ENCODE measurements around the gene FGF6.
A peak's percentile ranks its signal among the peaks of the same experiment; 100 is the strongest.

The FGF6 gene

DNA sequence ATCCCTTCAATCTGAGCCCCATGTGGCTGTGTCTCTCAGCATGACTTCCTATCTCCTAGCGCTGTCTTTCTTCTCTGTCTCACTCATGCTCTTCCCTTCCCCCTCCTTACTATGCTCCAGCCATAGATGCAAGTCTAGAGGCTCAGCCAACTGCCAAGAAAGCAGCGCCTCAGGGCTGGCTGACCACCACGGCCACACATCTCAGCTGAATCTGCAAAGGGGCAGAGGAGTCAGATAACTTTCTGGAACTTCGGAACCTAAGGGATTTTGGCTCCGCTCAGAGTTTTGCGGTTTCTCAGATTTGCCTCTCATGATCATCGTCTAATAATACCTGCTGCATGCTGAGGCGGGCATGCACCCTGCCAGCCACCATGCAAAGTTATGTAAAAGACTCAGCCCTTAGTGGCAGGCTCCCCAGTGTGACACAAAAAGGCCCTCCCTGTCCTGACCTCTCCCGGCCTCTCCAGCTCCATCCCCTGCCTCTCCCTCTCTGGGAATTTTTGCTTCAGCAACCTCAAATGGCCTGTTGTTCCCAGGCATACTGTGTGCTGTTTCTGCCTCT lies 5.0 kb upstream of the FGF6 start:
- Histone ChIP-seq H3K4ac (ENCODE audit: low read depth, low read length) (no peak overlapping the region), H3K79me2 (ENCODE audit: control insufficient read depth, insufficient read depth, low read length) (no peaks in the 10 kb centered on the region), H4K8ac (ENCODE audit: low read depth, low read length) (no peak overlapping the region), H3K27me3 (ENCODE audit: insufficient read depth, low read length, poor library complexity) (no peaks in the 10 kb centered on the region), H3K18ac (ENCODE audit: low read length) (peak overlapping the region; percentile 35), H2AK5ac (ENCODE audit: low read length) (no peak overlapping the region), H2BK15ac (replicated peaks; ENCODE audit: low read depth) (no peak overlapping the region), H3K36me3 (ENCODE audit: control insufficient read depth, insufficient read depth, low read length) (no peaks in the 10 kb centered on the region), H2BK120ac (ENCODE audit: low read depth, low read length) (peak overlapping the region; percentile 31), H3K79me1 (ENCODE audit: low read length) (no peaks in the 10 kb centered on the region), H3K4me3 (ENCODE audit: low read length) (no peak overlapping the region), H3K4me2 (ENCODE audit: low read length) (peak overlapping the region; percentile 23), H2BK5ac (ENCODE audit: low read length) (no peak overlapping the region), H3K9ac (ENCODE audit: low read length) (peak overlapping the region; percentile 2), H3K56ac (ENCODE audit: low read length) (peak overlapping the region; percentile 70), H3K27ac (ENCODE audit: low read depth, low read length) (peak overlapping the region; percentile 87), H3K23ac (ENCODE audit: low read length) (no peak overlapping the region), H4K5ac (ENCODE audit: low read length) (no peak overlapping the region), H3K4me1 (ENCODE audit: control insufficient read depth, low read depth, low read length) (peaks cover 13% of the 10 kb centered on the region)
- no CpG with 5 or more reads among the region's 9 CpGs for WGBS (ENCODE audit: extremely low coverage, insufficient coverage, low lambda C conversion rate)
- peak; percentile 73 for DNase-seq

DNA sequence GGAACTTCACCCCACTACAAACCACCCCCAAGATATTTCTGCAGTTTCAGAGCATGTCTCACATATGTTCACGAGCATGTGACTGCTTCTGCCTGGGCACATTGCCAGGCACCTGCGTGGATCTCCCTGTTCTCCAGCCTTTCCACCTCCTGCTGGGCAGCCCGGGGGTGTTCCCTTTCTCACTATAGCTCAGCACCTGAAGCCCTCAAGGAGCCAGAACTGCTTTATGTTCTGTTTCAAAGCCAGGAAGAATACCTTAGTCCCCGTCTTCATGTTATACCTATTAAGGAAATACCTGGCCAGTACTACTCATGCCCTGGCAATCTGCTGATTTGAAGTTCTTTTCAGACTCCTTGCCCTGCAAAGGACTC lies 4.2 kb upstream of the FGF6 start:
- DNase-seq, result no peak
- H3K4me2 ChIP-seq (ENCODE audit: low read length), result no peak overlapping the region
- peak overlapping the region; percentile 5 for H2BK120ac ChIP-seq (ENCODE audit: low read depth, low read length)
- H3K27me3 ChIP-seq (ENCODE audit: insufficient read depth, low read length, poor library complexity), result no peaks in the 10 kb centered on the region
- H4K8ac ChIP-seq (ENCODE audit: low read depth, low read length), result no peak overlapping the region
- H2BK5ac ChIP-seq (ENCODE audit: low read length), result no peak overlapping the region
- no peaks in the 10 kb centered on the region for H3K79me1 ChIP-seq (ENCODE audit: low read length)
- WGBS (ENCODE audit: extremely low coverage, insufficient coverage, low lambda C conversion rate), result no CpG with 5 or more reads among the region's 4 CpGs
- H3K23ac ChIP-seq (ENCODE audit: low read length), result no peak overlapping the region
- no peak overlapping the region for H3K9ac ChIP-seq (ENCODE audit: low read length)
- no peak overlapping the region for H3K4me3 ChIP-seq (ENCODE audit: low read length)
- H3K4me1 ChIP-seq (ENCODE audit: control insufficient read depth, low read depth, low read length), result peaks cover 13% of the 10 kb centered on the region
- H3K4ac ChIP-seq (ENCODE audit: low read depth, low read length), result no peak overlapping the region
- H3K18ac ChIP-seq (ENCODE audit: low read length), result peak overlapping the region; percentile 85
- H3K56ac ChIP-seq (ENCODE audit: low read length), result peak overlapping the region; percentile 70
- no peak overlapping the region for H2BK15ac ChIP-seq (replicated peaks; ENCODE audit: low read depth)
- no peak overlapping the region for H4K5ac ChIP-seq (ENCODE audit: low read length)
- H2AK5ac ChIP-seq (ENCODE audit: low read length), result peak overlapping the region; percentile 61
- H3K27ac ChIP-seq (ENCODE audit: low read depth, low read length), result peak overlapping the region; percentile 87
- H3K36me3 ChIP-seq (ENCODE audit: control insufficient read depth, insufficient read depth, low read length), result no peaks in the 10 kb centered on the region
- H3K79me2 ChIP-seq (ENCODE audit: control insufficient read depth, insufficient read depth, low read length), result no peaks in the 10 kb centered on the region

DNA sequence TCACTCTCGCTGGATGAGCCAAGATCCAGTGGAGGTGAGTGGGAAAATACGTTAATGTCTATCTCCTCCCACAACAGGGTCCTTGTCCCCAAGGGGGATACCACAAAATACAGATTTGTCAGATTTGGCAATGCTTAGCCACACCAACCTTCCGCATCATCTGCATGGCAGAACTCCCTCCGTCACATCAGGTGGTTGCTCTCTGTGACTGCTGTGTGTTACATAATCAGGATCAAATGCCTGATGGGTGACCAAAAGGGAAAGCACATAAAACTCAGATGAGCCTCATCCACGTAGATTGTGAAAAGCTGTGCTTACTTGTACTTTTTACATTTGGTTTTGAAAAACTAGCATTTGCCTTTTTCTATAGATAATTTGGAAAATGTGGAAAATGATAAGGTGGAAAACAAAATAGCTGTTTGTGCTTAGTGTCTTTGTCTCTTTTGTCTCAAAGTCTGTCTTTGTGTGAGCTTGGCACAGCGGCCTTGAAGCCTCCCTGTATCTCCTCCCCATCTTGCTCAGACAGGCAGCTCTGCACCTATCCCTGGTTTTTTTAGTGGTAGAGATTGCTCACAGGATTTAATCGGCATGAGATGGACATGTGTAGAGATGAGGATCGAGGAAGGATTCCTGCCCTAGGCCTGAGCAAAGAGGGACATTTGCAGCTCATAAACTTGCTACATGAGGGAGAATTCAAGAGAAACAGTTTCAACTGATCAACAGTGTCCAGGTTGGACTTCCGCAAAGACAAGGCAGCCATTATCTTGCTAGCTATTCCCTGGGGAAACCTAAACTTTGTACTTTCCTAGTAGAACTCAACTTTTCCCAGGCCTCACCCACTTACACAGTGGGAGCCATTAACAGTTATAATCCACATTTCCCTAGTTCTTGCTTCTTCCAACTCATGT lies 3.6 kb upstream of the FGF6 start:
- Histone ChIP-seq H4K5ac (ENCODE audit: low read length) (no peak overlapping the region), H3K18ac (ENCODE audit: low read length) (no peak overlapping the region), H3K4ac (ENCODE audit: low read depth, low read length) (no peak overlapping the region), H2BK5ac (ENCODE audit: low read length) (no peak overlapping the region), H3K27ac (ENCODE audit: low read depth, low read length) (peak overlapping the region; percentile 87), H2BK120ac (ENCODE audit: low read depth, low read length) (peak overlapping the region; percentile 5), H3K79me2 (ENCODE audit: control insufficient read depth, insufficient read depth, low read length) (no peaks in the 10 kb centered on the region), H3K9ac (ENCODE audit: low read length) (no peak overlapping the region), H3K23ac (ENCODE audit: low read length) (no peak overlapping the region), H3K4me3 (ENCODE audit: low read length) (no peak overlapping the region), H3K79me1 (ENCODE audit: low read length) (no peaks in the 10 kb centered on the region), H3K4me2 (ENCODE audit: low read length) (no peak overlapping the region), H2AK5ac (ENCODE audit: low read length) (peak overlapping the region; percentile 60), H3K36me3 (ENCODE audit: control insufficient read depth, insufficient read depth, low read length) (no peaks in the 10 kb centered on the region), H2BK15ac (replicated peaks; ENCODE audit: low read depth) (no peak overlapping the region), H4K8ac (ENCODE audit: low read depth, low read length) (no peak overlapping the region), H3K56ac (ENCODE audit: low read length) (peak overlapping the region; percentile 70), H3K4me1 (ENCODE audit: control insufficient read depth, low read depth, low read length) (peaks cover 13% of the 10 kb centered on the region), H3K27me3 (ENCODE audit: insufficient read depth, low read length, poor library complexity) (no peaks in the 10 kb centered on the region)
- DNase-seq, result no peak
- no CpG with 5 or more reads among the region's 9 CpGs for WGBS (ENCODE audit: extremely low coverage, insufficient coverage, low lambda C conversion rate)

DNA sequence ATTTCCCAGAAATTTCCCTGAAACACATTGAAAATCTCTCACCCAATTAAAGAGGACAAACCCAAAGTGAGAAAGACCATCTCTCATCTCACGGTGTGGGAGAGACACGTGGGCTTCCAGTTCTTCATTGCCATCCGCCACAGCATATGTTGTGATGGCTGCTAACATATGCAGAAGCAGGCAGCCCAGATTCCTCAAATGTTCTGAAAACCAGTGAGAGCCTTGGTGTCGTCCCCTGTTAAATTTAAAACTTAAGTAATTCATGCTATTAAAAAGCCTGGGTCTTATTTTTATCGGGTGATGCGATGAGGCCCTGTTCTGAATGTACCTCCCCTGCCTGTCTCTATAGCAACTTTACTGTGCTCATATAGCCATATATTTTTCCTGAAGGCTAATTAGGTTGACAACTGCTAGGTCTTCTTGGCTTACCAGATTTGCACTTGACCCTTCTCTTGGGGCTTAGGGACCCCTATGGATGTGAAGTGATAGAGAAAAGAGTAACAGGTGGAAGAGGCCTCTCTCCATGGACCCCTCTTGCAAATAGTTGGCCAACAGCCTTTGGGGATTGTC lies 2.8 kb upstream of the FGF6 start:
- Histone ChIP-seq H2BK120ac (ENCODE audit: low read depth, low read length) (no peak overlapping the region), H3K4me2 (ENCODE audit: low read length) (no peak overlapping the region), H3K18ac (ENCODE audit: low read length) (no peak overlapping the region), H3K27me3 (ENCODE audit: insufficient read depth, low read length, poor library complexity) (no peaks in the 10 kb centered on the region), H3K9ac (ENCODE audit: low read length) (no peak overlapping the region), H3K79me2 (ENCODE audit: control insufficient read depth, insufficient read depth, low read length) (no peaks in the 10 kb centered on the region), H3K79me1 (ENCODE audit: low read length) (no peaks in the 10 kb centered on the region), H3K4me1 (ENCODE audit: control insufficient read depth, low read depth, low read length) (peaks cover 13% of the 10 kb centered on the region), H3K4ac (ENCODE audit: low read depth, low read length) (no peak overlapping the region), H3K23ac (ENCODE audit: low read length) (no peak overlapping the region), H2BK5ac (ENCODE audit: low read length) (no peak overlapping the region), H3K56ac (ENCODE audit: low read length) (no peak overlapping the region), H3K27ac (ENCODE audit: low read depth, low read length) (no peak overlapping the region), H2AK5ac (ENCODE audit: low read length) (no peak overlapping the region), H4K5ac (ENCODE audit: low read length) (no peak overlapping the region), H3K36me3 (ENCODE audit: control insufficient read depth, insufficient read depth, low read length) (no peaks in the 10 kb centered on the region), H2BK15ac (replicated peaks; ENCODE audit: low read depth) (no peak overlapping the region), H4K8ac (ENCODE audit: low read depth, low read length) (no peak overlapping the region), H3K4me3 (ENCODE audit: low read length) (no peak overlapping the region)
- DNase-seq, result no peak
- no CpG with 5 or more reads among the region's 6 CpGs for WGBS (ENCODE audit: extremely low coverage, insufficient coverage, low lambda C conversion rate)

DNA sequence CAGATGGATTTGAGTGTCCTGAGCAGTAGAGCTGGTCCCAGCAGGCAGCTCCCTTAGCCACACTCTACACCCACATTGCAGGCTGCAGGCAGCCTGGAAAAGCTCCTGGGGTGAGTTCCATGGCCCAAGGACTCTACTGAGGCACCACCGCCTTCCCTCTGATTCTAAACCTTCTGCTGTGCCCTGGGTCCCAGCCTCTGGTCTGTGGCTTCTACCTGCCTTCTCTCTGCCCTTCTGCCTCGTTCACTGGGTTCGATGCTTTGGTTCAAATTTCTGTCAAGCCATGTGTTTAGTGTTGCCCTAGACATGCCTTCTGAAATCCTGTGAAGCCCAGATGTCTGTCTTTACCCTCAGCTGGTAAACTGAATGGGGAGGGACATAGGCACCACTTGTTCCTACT lies 1.5 kb upstream of the FGF6 start:
- H3K27ac ChIP-seq (ENCODE audit: low read depth, low read length), result no peak overlapping the region
- H3K9ac ChIP-seq (ENCODE audit: low read length), result no peak overlapping the region
- H3K4ac ChIP-seq (ENCODE audit: low read depth, low read length), result peak overlapping the region; percentile 38
- no peak overlapping the region for H2BK5ac ChIP-seq (ENCODE audit: low read length)
- H3K27me3 ChIP-seq (ENCODE audit: insufficient read depth, low read length, poor library complexity), result no peaks in the 10 kb centered on the region
- H2BK120ac ChIP-seq (ENCODE audit: low read depth, low read length), result no peak overlapping the region
- H2BK15ac ChIP-seq (replicated peaks; ENCODE audit: low read depth), result peak overlapping the region; percentile 14
- H3K79me1 ChIP-seq (ENCODE audit: low read length), result no peaks in the 10 kb centered on the region
- no peak overlapping the region for H3K56ac ChIP-seq (ENCODE audit: low read length)
- H2AK5ac ChIP-seq (ENCODE audit: low read length), result no peak overlapping the region
- H4K5ac ChIP-seq (ENCODE audit: low read length), result no peak overlapping the region
- no peak for DNase-seq
- no peaks in the 10 kb centered on the region for H3K79me2 ChIP-seq (ENCODE audit: control insufficient read depth, insufficient read depth, low read length)
- H3K4me2 ChIP-seq (ENCODE audit: low read length), result no peak overlapping the region
- H3K4me1 ChIP-seq (ENCODE audit: control insufficient read depth, low read depth, low read length), result peaks cover 16% of the 10 kb centered on the region
- H4K8ac ChIP-seq (ENCODE audit: low read depth, low read length), result no peak overlapping the region
- H3K18ac ChIP-seq (ENCODE audit: low read length), result peak overlapping the region; percentile 23
- WGBS (ENCODE audit: extremely low coverage, insufficient coverage, low lambda C conversion rate), result no CpG with 5 or more reads among the region's 3 CpGs
- no peak overlapping the region for H3K4me3 ChIP-seq (ENCODE audit: low read length)
- H3K36me3 ChIP-seq (ENCODE audit: control insufficient read depth, insufficient read depth, low read length), result no peaks in the 10 kb centered on the region
- H3K23ac ChIP-seq (ENCODE audit: low read length), result no peak overlapping the region
